BE2C (cell line): ENCODE results near the gene INTS3.

Experiments
- DNase-seq: peaks from one replicate; pipeline ENCODE4 v3.0.0-alpha.2; 2020
- H3K27me3 ChIP-seq: fragments of 250-450 bp; sonication (Bioruptor Pico); 2 replicates; pipeline ENCODE4 v1.5.1; 2020; ENCODE audit warnings: mild to moderate bottlenecking
- H3K36me3 ChIP-seq: fragments of 250-450 bp; sonication (Bioruptor Pico); 2 replicates; pipeline ENCODE4 v1.5.1; 2020; ENCODE audit warnings: mild to moderate bottlenecking
- H3K4me1 ChIP-seq: fragments of 250-450 bp; sonication (Bioruptor Pico); 2 replicates; pipeline ENCODE4 v1.5.1; 2020
- H3K4me3 ChIP-seq: 2 replicates; pipeline ENCODE4 v1.5.1; 2011; ENCODE audit warnings: low read depth, low read length
- H3K9me3 ChIP-seq: fragments of 250-450 bp; sonication (Bioruptor Pico); 2 replicates; pipeline ENCODE4 v1.5.1; 2020
- TF ChIP-seq, protein P1 (sequence below): IDR thresholded peaks from 2 replicates; pipeline ENCODE4 v1.5.1; 2012; ENCODE audit warnings: mild to moderate bottlenecking, low read depth, low read length

Gene INTS3

DNA sequence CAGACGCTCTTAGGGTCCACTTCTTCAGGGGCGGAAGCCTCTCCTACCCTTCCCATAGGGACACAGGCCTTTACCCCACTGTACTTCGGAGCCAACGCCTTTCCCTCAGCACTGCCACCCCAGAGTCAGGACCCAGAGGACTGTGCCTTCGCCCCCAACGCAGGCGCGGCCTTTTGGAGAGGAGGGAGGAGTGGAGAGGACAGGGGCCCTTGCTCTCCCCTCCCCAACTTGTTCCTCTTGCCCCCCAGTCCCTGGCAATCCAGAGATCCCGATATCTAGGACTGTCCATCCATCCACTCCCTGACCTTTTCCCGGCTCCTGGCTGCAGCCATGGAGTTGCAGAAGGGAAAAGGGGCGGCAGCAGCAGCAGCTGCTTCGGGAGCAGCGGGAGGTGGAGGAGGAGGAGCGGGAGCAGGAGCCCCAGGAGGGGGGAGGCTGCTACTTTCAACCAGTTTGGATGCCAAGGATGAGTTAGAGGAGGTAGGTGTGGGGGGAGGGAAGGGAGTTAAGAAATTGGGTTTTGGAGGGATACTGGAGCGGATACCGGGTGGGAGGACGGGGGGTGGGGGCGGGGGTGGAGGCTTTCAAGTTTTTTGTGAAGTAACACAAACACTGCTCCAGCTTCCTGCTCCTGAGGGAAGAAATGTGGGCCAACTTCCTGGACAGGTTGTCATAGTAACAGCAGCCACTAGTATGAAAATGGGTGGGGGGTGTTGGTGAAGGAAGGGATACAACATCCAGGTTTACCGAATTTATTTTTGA, 636 bp downstream of the INTS3 start:
- Histone ChIP-seq H3K4me3 (peak overlapping the region; percentile 99), H3K27me3 (no peaks in the 10 kb centered on the region), H3K36me3 (no peaks in the 10 kb centered on the region; the same call in 1 of the 2 replicates), H3K9me3 (no peaks in the 10 kb centered on the region), H3K4me1 (no peaks in the 10 kb centered on the region; the same call in 1 of the 2 replicates)
- DNase-seq: peak; percentile 42
- TF ChIP-seq, protein P1, sequence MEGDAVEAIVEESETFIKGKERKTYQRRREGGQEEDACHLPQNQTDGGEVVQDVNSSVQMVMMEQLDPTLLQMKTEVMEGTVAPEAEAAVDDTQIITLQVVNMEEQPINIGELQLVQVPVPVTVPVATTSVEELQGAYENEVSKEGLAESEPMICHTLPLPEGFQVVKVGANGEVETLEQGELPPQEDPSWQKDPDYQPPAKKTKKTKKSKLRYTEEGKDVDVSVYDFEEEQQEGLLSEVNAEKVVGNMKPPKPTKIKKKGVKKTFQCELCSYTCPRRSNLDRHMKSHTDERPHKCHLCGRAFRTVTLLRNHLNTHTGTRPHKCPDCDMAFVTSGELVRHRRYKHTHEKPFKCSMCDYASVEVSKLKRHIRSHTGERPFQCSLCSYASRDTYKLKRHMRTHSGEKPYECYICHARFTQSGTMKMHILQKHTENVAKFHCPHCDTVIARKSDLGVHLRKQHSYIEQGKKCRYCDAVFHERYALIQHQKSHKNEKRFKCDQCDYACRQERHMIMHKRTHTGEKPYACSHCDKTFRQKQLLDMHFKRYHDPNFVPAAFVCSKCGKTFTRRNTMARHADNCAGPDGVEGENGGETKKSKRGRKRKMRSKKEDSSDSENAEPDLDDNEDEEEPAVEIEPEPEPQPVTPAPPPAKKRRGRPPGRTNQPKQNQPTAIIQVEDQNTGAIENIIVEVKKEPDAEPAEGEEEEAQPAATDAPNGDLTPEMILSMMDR: no peak

DNA sequence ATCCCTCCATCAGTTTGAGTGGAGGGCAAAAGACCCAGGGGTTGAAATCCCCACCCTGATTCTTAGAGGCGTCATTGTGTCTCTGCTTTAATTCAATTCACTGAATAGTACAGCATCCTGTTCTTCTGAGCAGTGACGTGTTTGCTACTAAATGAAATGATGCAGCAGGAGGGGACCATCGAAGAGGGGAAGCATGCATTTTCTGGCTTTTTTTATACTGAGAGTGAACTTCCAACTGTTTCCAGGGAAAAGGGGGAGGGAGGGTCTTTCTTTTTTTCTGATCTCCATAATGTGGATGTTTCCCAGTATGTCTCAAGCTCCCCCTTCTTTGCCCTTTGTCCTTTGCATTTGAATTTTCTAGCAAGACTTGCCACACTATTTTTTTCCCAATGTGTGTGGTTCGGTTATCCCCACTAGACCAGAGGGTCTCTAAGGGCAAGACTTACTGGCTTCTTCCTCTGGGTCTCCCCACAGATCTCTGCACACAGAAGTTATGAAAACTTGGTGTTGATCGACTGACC, 2.7 kb downstream of the INTS3 start:
- Histone ChIP-seq H3K36me3 (no peaks in the 10 kb centered on the region; the same call in 1 of the 2 replicates), H3K4me1 (no peaks in the 10 kb centered on the region; the same call in 1 of the 2 replicates), H3K27me3 (no peaks in the 10 kb centered on the region), H3K4me3 (no peak overlapping the region), H3K9me3 (no peaks in the 10 kb centered on the region)
- TF ChIP-seq, protein P1: no peak
- no peak for DNase-seq

DNA sequence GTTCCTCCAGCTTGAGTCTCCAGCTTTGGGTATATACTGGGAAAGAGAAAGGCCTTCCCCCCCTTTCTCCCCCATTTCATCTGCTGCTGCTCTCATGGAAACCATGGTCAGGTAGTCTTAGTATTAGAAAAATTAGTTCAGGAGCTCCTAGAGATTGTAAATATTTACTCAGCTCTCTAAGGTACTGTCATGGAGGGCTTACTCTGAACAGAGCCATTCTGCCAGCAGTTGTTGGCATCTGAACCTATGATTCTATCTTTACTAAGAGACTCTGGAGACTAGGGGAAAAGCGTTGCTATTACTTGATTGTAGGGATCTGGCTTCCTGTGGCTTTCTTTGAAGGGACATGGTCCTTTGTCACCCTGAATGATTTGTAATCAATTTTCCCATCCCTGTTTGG, 6.1 kb downstream of the INTS3 start:
- TF ChIP-seq, protein P1: no peak
- Histone ChIP-seq H3K4me3 (no peak overlapping the region), H3K9me3 (no peaks in the 10 kb centered on the region), H3K27me3 (no peaks in the 10 kb centered on the region), H3K4me1 (no peaks in the 10 kb centered on the region; the same call in 1 of the 2 replicates), H3K36me3 (peaks cover 3% of the 10 kb centered on the region; the same call in 1 of the 2 replicates)
- DNase-seq: no peak

DNA sequence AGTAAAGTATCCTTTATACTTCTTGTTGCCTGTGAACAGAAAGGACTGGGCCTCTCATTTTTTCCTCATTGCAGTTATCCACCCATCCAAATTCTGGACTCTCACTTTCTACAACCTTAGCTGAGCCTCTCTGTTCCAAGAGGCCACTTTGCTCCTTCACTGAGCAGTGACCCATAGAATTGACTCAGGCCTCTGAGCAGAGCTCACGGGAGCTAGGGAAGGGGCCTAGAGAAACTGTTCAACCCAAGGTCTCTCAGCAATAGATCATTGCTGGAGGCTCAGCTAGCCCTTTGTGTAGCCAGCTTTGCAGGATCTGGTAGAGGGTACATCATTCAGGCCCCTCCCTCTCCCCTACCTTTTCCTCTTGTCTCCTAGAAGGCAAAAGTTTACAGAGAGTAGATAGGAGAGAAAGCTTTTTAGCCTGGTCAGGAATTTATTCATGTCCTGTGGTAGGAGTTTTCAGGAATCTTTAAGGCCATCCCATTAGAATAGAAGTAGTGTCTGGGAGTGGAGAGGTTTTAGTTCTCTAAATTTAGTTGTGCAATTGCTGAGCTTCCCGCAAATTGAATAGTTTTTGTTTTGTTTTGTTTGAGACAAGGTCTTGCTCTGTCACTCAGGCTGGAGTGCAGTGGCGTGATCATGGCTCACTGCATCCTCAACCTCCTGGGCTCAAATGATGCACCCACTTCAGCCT, 6.7 kb downstream of the INTS3 start:
- no peaks in the 10 kb centered on the region; the same call in 1 of the 2 replicates for H3K4me1 ChIP-seq
- no peak for DNase-seq
- peaks cover 8% of the 10 kb centered on the region; the same call in 1 of the 2 replicates for H3K36me3 ChIP-seq
- no peak overlapping the region for H3K4me3 ChIP-seq
- H3K27me3 ChIP-seq: no peaks in the 10 kb centered on the region
- H3K9me3 ChIP-seq: no peaks in the 10 kb centered on the region
- TF ChIP-seq, protein P1: no peak

DNA sequence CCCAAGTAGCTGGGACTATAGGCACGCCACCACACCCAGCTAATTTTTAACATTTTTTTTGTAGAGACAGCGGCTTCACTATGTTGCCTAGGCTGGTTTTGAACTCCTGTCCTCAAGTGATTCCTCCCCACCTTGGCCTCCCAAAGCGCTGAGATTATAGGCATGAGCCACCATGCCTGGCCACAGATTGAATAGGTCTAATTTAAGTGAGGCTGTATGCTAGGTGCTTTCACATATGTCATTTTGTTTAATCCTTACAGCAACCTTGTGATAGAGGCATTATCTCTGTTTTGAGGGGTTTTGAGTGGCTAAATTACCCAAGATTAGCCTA, 7.2 kb downstream of the INTS3 start:
- Histone ChIP-seq H3K4me1 (no peaks in the 10 kb centered on the region), H3K9me3 (no peaks in the 10 kb centered on the region), H3K27me3 (no peaks in the 10 kb centered on the region), H3K36me3 (peaks cover 8% of the 10 kb centered on the region; the same call in 1 of the 2 replicates), H3K4me3 (no peak overlapping the region)
- DNase-seq: no peak
- TF ChIP-seq, protein P1: no peak
